Measurements from ENCODE around the gene TMEM170A. TPM values are rescaled to one million over a fixed set of nuclear protein-coding genes. Genes with fewer than 3 reads are reported as not detected.

Gene TMEM170A
- total and polyA plus RNA-seq, 10 of the 15 experiments (the other 5 are each of a cell fraction or from before 2014, with no cell fraction given): 7.3 to 28.2 (median 20.9) TPM

DNA sequence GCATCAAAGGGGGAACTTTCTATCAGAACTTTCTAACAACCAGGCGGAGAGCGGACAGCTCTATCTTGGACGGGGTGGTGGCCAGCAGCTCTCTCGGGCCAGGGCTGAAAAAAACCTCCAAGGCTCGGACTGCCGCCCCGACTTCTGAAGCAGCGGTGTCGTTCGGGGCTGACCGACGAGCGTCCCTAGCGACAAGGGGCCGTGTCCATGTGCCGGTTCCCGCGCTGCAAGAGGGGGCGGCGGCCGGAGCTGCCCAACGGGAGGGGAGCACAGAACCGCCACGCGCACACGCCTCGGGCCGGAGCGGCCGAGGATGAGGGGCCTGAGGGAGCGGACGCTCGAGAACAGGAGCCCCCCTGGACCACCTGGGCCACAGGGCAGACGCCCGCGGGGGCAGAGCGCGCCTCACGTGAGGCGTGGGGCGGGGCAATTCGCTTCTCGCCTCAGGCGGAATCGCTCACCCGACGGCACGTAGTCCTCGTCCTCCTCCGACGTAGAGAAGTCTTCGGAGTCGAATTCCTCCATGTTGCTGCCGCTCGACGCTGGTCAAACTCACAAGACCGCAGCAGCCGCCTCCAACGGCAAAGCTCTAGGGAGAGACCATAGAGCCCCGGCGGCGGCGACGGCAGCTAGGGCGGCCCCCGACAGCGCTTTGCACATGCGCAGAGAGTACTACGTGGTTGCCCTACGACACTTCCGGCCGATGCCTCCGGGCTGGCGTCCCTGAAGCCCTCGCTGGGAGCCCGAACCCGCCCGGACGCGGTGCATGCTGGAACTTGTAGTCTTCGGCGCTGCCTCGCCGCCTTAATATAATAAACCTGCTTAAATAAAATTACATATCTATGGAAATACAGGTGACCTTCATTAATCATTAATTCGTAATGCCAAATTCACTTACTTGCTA is 31.4 kb downstream of the TMEM170A start, which contains the start of gene CFDP1 (continued):
- TF ChIP-seq, protein P1, sequence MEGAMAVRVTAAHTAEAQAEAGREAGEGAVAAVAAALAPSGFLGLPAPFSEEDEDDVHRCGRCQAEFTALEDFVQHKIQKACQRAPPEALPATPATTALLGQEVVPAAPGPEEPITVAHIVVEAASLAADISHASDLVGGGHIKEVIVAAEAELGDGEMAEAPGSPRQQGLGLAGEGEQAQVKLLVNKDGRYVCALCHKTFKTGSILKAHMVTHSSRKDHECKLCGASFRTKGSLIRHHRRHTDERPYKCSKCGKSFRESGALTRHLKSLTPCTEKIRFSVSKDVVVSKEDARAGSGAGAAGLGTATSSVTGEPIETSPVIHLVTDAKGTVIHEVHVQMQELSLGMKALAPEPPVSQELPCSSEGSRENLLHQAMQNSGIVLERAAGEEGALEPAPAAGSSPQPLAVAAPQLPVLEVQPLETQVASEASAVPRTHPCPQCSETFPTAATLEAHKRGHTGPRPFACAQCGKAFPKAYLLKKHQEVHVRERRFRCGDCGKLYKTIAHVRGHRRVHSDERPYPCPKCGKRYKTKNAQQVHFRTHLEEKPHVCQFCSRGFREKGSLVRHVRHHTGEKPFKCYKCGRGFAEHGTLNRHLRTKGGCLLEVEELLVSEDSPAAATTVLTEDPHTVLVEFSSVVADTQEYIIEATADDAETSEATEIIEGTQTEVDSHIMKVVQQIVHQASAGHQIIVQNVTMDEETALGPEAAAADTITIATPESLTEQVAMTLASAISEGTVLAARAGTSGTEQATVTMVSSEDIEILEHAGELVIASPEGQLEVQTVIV (IDR thresholded peaks at IDR 0.05; ENCODE audit: borderline replicate concordance, partially characterized antibody): peak; percentile 22
- TF ChIP-seq MXI1 (IDR thresholded peaks at IDR 0.05; ENCODE audit: low read depth, low read length): peak; percentile 93
- TF ChIP-seq, protein P2, sequence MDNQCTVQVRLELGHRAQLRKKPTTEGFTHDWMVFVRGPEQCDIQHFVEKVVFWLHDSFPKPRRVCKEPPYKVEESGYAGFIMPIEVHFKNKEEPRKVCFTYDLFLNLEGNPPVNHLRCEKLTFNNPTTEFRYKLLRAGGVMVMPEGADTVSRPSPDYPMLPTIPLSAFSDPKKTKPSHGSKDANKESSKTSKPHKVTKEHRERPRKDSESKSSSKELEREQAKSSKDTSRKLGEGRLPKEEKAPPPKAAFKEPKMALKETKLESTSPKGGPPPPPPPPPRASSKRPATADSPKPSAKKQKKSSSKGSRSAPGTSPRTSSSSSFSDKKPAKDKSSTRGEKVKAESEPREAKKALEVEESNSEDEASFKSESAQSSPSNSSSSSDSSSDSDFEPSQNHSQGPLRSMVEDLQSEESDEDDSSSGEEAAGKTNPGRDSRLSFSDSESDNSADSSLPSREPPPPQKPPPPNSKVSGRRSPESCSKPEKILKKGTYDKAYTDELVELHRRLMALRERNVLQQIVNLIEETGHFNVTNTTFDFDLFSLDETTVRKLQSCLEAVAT (IDR thresholded peaks at IDR 0.05): no peak
- TF ChIP-seq SIN3A (IDR thresholded peaks at IDR 0.05; ENCODE audit: low read depth, low read length): peak; percentile 87
- TF ChIP-seq, protein P3, sequence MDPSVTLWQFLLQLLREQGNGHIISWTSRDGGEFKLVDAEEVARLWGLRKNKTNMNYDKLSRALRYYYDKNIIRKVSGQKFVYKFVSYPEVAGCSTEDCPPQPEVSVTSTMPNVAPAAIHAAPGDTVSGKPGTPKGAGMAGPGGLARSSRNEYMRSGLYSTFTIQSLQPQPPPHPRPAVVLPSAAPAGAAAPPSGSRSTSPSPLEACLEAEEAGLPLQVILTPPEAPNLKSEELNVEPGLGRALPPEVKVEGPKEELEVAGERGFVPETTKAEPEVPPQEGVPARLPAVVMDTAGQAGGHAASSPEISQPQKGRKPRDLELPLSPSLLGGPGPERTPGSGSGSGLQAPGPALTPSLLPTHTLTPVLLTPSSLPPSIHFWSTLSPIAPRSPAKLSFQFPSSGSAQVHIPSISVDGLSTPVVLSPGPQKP (IDR thresholded peaks at IDR 0.05; ENCODE audit: low read depth, low read length): peak; percentile 65
- peak; percentile 89 for TF ChIP-seq HCFC1 (IDR thresholded peaks at IDR 0.05; ENCODE audit: low read length)
